ENCODE measurements around the gene GRAMD2A.

Gene GRAMD2A

GRCh38 chr15:72179950-72180581 lies 17.5 kb downstream of the GRAMD2A start:
- no peak for DNase-seq (ENCODE audit: extremely low spot score)
- CTCF ChIA-PET, result interaction anchor here (1.3 to 4.1 kb wide), 2 partner anchors 23 to 47 kb away, joined by 3 to 14 read pairs; no protein-coding TSS in a partner anchor
- TF ChIP-seq CTCF (IDR thresholded peaks at IDR 0.05; ENCODE audit: control extremely low read depth, extremely low read depth, low read depth, missing control alignments), result no peak
- POLR2A ChIA-PET, result no interaction called here

- POLR2A ChIA-PET, result no interaction called here
- CTCF ChIA-PET, result interaction anchor here (1.3 to 4.1 kb wide), 2 partner anchors 22 to 48 kb away, joined by 3 to 14 read pairs; no protein-coding TSS in a partner anchor
- TF ChIP-seq CTCF (IDR thresholded peaks at IDR 0.05; ENCODE audit: control extremely low read depth, extremely low read depth, low read depth, missing control alignments), result no peak
- no peak for DNase-seq (ENCODE audit: extremely low spot score)
These were observed 18.5 kb downstream of the GRAMD2A start for GRCh38 chr15:72178976-72179585.

GRCh38 chr15:72176743-72177142 lies 20.8 kb downstream of the GRAMD2A start:
- ChIA-PET POLR2A (no interaction called here), CTCF (interaction anchor here (1.3 to 1.5 kb wide), 3 partner anchors 20 to 22 kb away, joined by 3 to 5 read pairs (median 4); no protein-coding TSS in a partner anchor)
- DNase-seq (ENCODE audit: extremely low spot score), result no peak
- no peak for TF ChIP-seq CTCF (IDR thresholded peaks at IDR 0.05; ENCODE audit: control extremely low read depth, extremely low read depth, low read depth, missing control alignments)

GRCh38 chr15:72176159-72176558 lies 21.4 kb downstream of the GRAMD2A start:
- POLR2A ChIA-PET, result no interaction called here
- TF ChIP-seq CTCF (IDR thresholded peaks at IDR 0.05; ENCODE audit: control extremely low read depth, extremely low read depth, low read depth, missing control alignments), result no peak
- CTCF ChIA-PET, result interaction anchor here (1.3 to 1.5 kb wide), 3 partner anchors 19 to 23 kb away, joined by 3 to 5 read pairs (median 4); no protein-coding TSS in a partner anchor

GRCh38 chr15:72175186-72176044 lies 22.2 kb downstream of the GRAMD2A start:
- no peak for DNase-seq (ENCODE audit: extremely low spot score)
- no peak for TF ChIP-seq CTCF (IDR thresholded peaks at IDR 0.05; ENCODE audit: control extremely low read depth, extremely low read depth, low read depth, missing control alignments)
- CTCF ChIA-PET, result interaction anchor here (1.0 to 3.2 kb wide), 4 partner anchors 11 to 23 kb away, joined by 3 to 9 read pairs (median 4); no protein-coding TSS in a partner anchor
- POLR2A ChIA-PET, result no interaction called here

More at GRCh38 chr15:72176159-72176558, 21.4 kb downstream of the GRAMD2A start:
- no peak for DNase-seq (ENCODE audit: extremely low spot score)

GRCh38 chr15:72174551-72175165 lies 22.9 kb downstream of the GRAMD2A start:
- CTCF ChIA-PET, result interaction anchor here (1.0 to 3.2 kb wide), 2 partner anchors 10 to 19 kb away, joined by 3 to 9 read pairs; no protein-coding TSS in a partner anchor
- no peak for DNase-seq (ENCODE audit: extremely low spot score)
- no peak for TF ChIP-seq CTCF (IDR thresholded peaks at IDR 0.05; ENCODE audit: control extremely low read depth, extremely low read depth, low read depth, missing control alignments)
- POLR2A ChIA-PET, result no interaction called here

All from GM10248 (cell line).